ENCODE measurements around the gene SEPTIN11.

DNA sequence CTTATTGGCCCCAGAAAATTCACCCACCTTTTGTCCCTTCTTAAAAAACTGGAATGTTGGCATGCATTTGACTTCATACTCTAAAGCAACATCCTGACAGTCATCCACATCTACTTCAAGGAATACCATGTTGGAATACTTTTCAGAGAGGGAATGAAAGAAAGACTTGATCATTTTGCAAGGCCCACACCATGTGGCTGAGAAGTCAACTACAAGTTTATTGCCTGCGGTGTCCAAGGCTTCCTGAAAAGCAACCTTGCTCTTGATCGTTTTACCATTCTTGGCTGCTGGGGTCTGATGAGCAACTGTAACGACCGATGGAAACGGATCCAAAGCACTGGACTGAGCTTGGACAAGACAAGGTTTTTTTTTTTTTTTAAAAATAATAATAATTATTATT, 9.3 kb downstream of the SEPTIN11 start:
- TF ChIP-seq, protein P1, sequence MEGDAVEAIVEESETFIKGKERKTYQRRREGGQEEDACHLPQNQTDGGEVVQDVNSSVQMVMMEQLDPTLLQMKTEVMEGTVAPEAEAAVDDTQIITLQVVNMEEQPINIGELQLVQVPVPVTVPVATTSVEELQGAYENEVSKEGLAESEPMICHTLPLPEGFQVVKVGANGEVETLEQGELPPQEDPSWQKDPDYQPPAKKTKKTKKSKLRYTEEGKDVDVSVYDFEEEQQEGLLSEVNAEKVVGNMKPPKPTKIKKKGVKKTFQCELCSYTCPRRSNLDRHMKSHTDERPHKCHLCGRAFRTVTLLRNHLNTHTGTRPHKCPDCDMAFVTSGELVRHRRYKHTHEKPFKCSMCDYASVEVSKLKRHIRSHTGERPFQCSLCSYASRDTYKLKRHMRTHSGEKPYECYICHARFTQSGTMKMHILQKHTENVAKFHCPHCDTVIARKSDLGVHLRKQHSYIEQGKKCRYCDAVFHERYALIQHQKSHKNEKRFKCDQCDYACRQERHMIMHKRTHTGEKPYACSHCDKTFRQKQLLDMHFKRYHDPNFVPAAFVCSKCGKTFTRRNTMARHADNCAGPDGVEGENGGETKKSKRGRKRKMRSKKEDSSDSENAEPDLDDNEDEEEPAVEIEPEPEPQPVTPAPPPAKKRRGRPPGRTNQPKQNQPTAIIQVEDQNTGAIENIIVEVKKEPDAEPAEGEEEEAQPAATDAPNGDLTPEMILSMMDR (IDR thresholded peaks at IDR 0.05) = no peak
- no peak for TF ChIP-seq POLR2A (IDR thresholded peaks at IDR 0.05)
- TF ChIP-seq POLR2AphosphoS5 (IDR thresholded peaks at IDR 0.05; ENCODE audit: insufficient read depth in 1 of 2, low read depth in 1 of 2) = no peak
